ENCODE data around the gene PHACTR2. TPM values are rescaled to one million over a fixed set of nuclear protein-coding genes. Genes with fewer than 3 reads are reported as not detected.

The PHACTR2 gene
- total and polyA plus RNA-seq, 2 of the 13 experiments (the other 11 are each of a cell fraction or from before 2014, with no cell fraction given) = 11.3 to 28.2 TPM

- TF ChIP-seq NFYC (CRISPR knock-in tag; IDR thresholded peaks at IDR 0.05) (peak; percentile 91), ZNF816 (CRISPR knock-in tag; IDR thresholded peaks at IDR 0.05; ENCODE audit: borderline replicate concordance) (peak; percentile 96), FOXK1 (CRISPR knock-in tag; IDR thresholded peaks at IDR 0.05; ENCODE audit: borderline replicate concordance, low read depth) (peak; percentile 93), ZNF343 (CRISPR knock-in tag; IDR thresholded peaks at IDR 0.05) (peak; percentile 99), CHD4 (IDR thresholded peaks at IDR 0.05; ENCODE audit: borderline replicate concordance, low read length) (no peak; the same call in 1 of the 2 replicates), TCF7 (IDR thresholded peaks at IDR 0.05; ENCODE audit: low read depth) (peak; percentile 26; the same call in 1 of the 2 replicates), GTF3A (CRISPR knock-in tag; conservative IDR thresholded peaks at IDR 0.05) (peak; percentile 94), ZNF225 (CRISPR knock-in tag; IDR thresholded peaks at IDR 0.05) (peak; percentile 99), ZNF124 (CRISPR knock-in tag; IDR thresholded peaks at IDR 0.05) (peak; percentile 81; the same call in 1 of the 2 replicates), ZBTB33 (CRISPR knock-in tag; IDR thresholded peaks at IDR 0.05) (peak; percentile 81; the same call in 1 of the 2 replicates), MED1 (CRISPR knock-in tag; IDR thresholded peaks at IDR 0.05) (peak; percentile 90), GABPA (IDR thresholded peaks at IDR 0.05; ENCODE audit: low read depth, low read length) (peak; percentile 81), GABPA (CRISPR knock-in tag; IDR thresholded peaks at IDR 0.05; ENCODE audit: low read depth) (peak; percentile 96), ZNF33A (CRISPR knock-in tag; IDR thresholded peaks at IDR 0.05; ENCODE audit: borderline replicate concordance) (peak; percentile 91; the same call in 1 of the 2 replicates), ATF7-NPFF (CRISPR knock-in tag; IDR thresholded peaks at IDR 0.05; ENCODE audit: low read depth) (peak; percentile 97), SATB2 (CRISPR knock-in tag; IDR thresholded peaks at IDR 0.05) (peak; percentile 97), ZC3H13 (CRISPR knock-in tag; IDR thresholded peaks at IDR 0.05) (peak; percentile 88), GPN1 (CRISPR knock-in tag; IDR thresholded peaks at IDR 0.05; ENCODE audit: borderline replicate concordance) (no peak), XRCC5 (optimal IDR thresholded peaks at IDR 0.05; ENCODE audit: low read length) (peak; percentile 93), SMARCE1 (IDR thresholded peaks at IDR 0.05; ENCODE audit: borderline replicate concordance) (no peak), ZNF720 (CRISPR knock-in tag; IDR thresholded peaks at IDR 0.05) (peak; percentile 87; the same call in 1 of the 2 replicates), BRD4 (CRISPR knock-in tag; IDR thresholded peaks at IDR 0.05) (peak; percentile 99), WIZ (CRISPR knock-in tag; IDR thresholded peaks at IDR 0.05) (peak; percentile 95)
- TF ChIP-seq, protein P1, sequence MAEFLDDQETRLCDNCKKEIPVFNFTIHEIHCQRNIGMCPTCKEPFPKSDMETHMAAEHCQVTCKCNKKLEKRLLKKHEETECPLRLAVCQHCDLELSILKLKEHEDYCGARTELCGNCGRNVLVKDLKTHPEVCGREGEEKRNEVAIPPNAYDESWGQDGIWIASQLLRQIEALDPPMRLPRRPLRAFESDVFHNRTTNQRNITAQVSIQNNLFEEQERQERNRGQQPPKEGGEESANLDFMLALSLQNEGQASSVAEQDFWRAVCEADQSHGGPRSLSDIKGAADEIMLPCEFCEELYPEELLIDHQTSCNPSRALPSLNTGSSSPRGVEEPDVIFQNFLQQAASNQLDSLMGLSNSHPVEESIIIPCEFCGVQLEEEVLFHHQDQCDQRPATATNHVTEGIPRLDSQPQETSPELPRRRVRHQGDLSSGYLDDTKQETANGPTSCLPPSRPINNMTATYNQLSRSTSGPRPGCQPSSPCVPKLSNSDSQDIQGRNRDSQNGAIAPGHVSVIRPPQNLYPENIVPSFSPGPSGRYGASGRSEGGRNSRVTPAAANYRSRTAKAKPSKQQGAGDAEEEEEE (CRISPR knock-in tag; IDR thresholded peaks at IDR 0.05; ENCODE audit: borderline replicate concordance) = peak; percentile 92; the same call in 1 of the 2 replicates
- TF ChIP-seq, protein P2, sequence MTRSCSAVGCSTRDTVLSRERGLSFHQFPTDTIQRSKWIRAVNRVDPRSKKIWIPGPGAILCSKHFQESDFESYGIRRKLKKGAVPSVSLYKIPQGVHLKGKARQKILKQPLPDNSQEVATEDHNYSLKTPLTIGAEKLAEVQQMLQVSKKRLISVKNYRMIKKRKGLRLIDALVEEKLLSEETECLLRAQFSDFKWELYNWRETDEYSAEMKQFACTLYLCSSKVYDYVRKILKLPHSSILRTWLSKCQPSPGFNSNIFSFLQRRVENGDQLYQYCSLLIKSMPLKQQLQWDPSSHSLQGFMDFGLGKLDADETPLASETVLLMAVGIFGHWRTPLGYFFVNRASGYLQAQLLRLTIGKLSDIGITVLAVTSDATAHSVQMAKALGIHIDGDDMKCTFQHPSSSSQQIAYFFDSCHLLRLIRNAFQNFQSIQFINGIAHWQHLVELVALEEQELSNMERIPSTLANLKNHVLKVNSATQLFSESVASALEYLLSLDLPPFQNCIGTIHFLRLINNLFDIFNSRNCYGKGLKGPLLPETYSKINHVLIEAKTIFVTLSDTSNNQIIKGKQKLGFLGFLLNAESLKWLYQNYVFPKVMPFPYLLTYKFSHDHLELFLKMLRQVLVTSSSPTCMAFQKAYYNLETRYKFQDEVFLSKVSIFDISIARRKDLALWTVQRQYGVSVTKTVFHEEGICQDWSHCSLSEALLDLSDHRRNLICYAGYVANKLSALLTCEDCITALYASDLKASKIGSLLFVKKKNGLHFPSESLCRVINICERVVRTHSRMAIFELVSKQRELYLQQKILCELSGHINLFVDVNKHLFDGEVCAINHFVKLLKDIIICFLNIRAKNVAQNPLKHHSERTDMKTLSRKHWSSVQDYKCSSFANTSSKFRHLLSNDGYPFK (CRISPR knock-in tag; IDR thresholded peaks at IDR 0.05; ENCODE audit: borderline replicate concordance) = peak; percentile 97
Observed at GRCh38 chr6:143842902-143843676, 165.3 kb downstream of the PHACTR2 start, which contains the start of gene LTV1 (continued).

Data from HepG2 (cell line).